ENCODE measurements around the gene CEACAM1. TPM values are rescaled to one million over a fixed set of nuclear protein-coding genes. Genes with fewer than 3 reads are reported as not detected.
A peak's percentile ranks its signal among the peaks of the same experiment; 100 is the strongest.

CEACAM1 gene
- total and polyA plus RNA-seq, 2 of the 13 experiments (the other 11 are each of a cell fraction or from before 2014, with no cell fraction given): 13.5 to 332 TPM

DNA sequence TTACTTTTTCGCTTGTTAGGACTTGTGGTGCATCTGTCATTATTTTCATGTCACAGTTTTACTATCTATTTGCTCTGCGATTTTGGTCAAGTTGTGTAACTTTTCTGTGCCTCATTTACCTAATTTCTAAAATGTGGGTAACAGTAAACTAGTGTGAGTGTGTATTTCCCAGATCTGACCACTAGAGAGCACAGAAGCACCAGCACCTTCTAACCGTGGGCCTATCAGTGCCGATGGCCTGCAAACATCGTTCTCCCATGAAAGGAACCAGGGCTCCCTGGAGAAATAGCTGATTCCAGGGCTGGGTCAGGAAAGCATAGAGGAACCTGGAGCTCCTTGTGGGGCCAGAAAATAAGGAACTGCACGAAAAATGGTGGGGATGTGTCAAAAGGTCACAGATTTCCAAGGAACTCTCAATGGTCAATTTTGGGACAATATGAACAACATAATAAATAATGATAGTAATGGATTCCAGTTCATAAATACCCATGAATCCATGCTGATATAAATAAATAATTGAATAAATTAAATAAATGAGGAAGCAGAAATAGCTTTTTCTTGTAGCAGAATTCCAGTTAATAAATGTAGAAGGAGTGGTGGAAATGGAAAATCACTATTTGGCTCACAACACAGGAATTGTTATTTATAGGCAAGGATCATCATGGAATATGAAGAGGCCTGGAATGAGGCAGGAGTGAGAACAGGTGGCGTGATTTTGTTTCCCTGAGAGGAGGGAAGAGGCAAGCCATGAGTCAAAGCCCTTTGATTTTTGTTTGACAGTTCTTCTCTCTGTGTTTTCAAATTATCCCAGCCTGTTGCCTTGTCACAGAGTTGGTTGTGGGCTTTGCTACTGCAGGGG lies 35.3 kb upstream of the CEACAM1 start:
- CTCF ChIA-PET (ENCODE audit: low intra/inter-chr PET ratio, low total read pairs): interaction anchor here (0.7 kb wide), 1 partner anchor 125 kb away, joined by 3 read pairs; no protein-coding TSS in a partner anchor
- FAIRE-seq: peak; percentile 88
- 3% methylated on average over 7 of the region's 7 CpGs for WGBS (ENCODE audit: low lambda C conversion rate)
- TF ChIP-seq TIGD3 (CRISPR knock-in tag; IDR thresholded peaks at IDR 0.05; ENCODE audit: borderline replicate concordance) (no peak), GATA4 (IDR thresholded peaks at IDR 0.05; ENCODE audit: borderline replicate concordance, low read depth) (no peak), CTCF (CRISPR knock-in tag; IDR thresholded peaks at IDR 0.05) (peak; percentile 77), SRSF4 (IDR thresholded peaks at IDR 0.05; ENCODE audit: low read depth, low read length, poor library complexity, severe bottlenecking) (no peak), FLYWCH1 (CRISPR knock-in tag; IDR thresholded peaks at IDR 0.05) (no peak), STAT5B (CRISPR knock-in tag; IDR thresholded peaks at IDR 0.05) (no peak), ZFX (CRISPR knock-in tag; IDR thresholded peaks at IDR 0.05; ENCODE audit: low read depth) (peak; percentile 48; the same call in 1 of the 2 replicates), SMC3 (IDR thresholded peaks at IDR 0.05; ENCODE audit: low read length) (peak; percentile 38; the same call in 1 of the 2 replicates), NKX3-1 (CRISPR knock-in tag; IDR thresholded peaks at IDR 0.05) (no peak), NFIB (CRISPR knock-in tag; IDR thresholded peaks at IDR 0.05; ENCODE audit: borderline replicate concordance) (no peak), ZNF232 (CRISPR knock-in tag; IDR thresholded peaks at IDR 0.05; ENCODE audit: borderline replicate concordance) (no peak), STAG1 (CRISPR knock-in tag; IDR thresholded peaks at IDR 0.05) (peak; percentile 60), ZBTB7A (CRISPR knock-in tag; IDR thresholded peaks at IDR 0.05) (no peak), CREB1 (IDR thresholded peaks at IDR 0.05) (no peak), CREB1 (CRISPR knock-in tag; IDR thresholded peaks at IDR 0.05) (no peak), ZNF530 (CRISPR knock-in tag; IDR thresholded peaks at IDR 0.05; ENCODE audit: low read depth) (no peak), ZNF572 (CRISPR knock-in tag; IDR thresholded peaks at IDR 0.05) (no peak), ZNF501 (CRISPR knock-in tag; IDR thresholded peaks at IDR 0.05) (no peak), CEBPB (IDR thresholded peaks at IDR 0.05; ENCODE audit: borderline replicate concordance, low read depth, low read length) (no peak)
- TF ChIP-seq, protein P1, sequence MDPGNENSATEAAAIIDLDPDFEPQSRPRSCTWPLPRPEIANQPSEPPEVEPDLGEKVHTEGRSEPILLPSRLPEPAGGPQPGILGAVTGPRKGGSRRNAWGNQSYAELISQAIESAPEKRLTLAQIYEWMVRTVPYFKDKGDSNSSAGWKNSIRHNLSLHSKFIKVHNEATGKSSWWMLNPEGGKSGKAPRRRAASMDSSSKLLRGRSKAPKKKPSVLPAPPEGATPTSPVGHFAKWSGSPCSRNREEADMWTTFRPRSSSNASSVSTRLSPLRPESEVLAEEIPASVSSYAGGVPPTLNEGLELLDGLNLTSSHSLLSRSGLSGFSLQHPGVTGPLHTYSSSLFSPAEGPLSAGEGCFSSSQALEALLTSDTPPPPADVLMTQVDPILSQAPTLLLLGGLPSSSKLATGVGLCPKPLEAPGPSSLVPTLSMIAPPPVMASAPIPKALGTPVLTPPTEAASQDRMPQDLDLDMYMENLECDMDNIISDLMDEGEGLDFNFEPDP (CRISPR knock-in tag; conservative IDR thresholded peaks at IDR 0.05): no peak

More for the DNA sequence above, 35.3 kb upstream of the CEACAM1 start:
- no peak overlapping the region for H3K4me3 ChIP-seq (replicated peaks in 1 of 3; ENCODE audit: insufficient read depth in 1 of 3, low read depth in 2 of 3, low read length in 3 of 3)
- BruUV-seq (replicated peaks): no TSS peak
- H3K4me2 ChIP-seq (ENCODE audit: low read depth, low read length): no peak overlapping the region
- POLR2A ChIA-PET: no interaction called here
- H3K79me2 ChIP-seq (ENCODE audit: insufficient read depth, low read length): no peaks in the 10 kb centered on the region
- H4K20me1 ChIP-seq (ENCODE audit: insufficient read depth, low read length): no peaks in the 10 kb centered on the region
- H3K27me3 ChIP-seq (ENCODE audit: control insufficient read depth in 1 of 2, insufficient read depth in 2 of 2, low read length in 2 of 2): peaks cover 2 to 18% of the 10 kb centered on the region in 2 experiments; a peak in 4 of 5 replicates
- ATAC-seq (peak; percentile 88), DNase-seq (ENCODE audit: low spot score) (peak; percentile 39)
- H3K27ac ChIP-seq (ENCODE audit: extremely low read length, insufficient read depth, low read length): no peak overlapping the region
- no peak overlapping the region for H3K9ac ChIP-seq (ENCODE audit: insufficient read depth, low read depth, low read length)
- H3K36me3 ChIP-seq (replicated peaks in 1 of 2; ENCODE audit: control insufficient read depth in 1 of 2, insufficient read depth in 2 of 2, low read length in 2 of 2): no peaks in the 10 kb centered on the region
- intact Hi-C loops (cut with micrococcal nuclease; ENCODE audit: unreplicated experiment): loop anchor here (1.0 kb wide), 1 partner anchor 33 kb away; no protein-coding TSS in a partner anchor
- in situ Hi-C loops (cut with HindIII; ENCODE audit: extremely low pct_ligation_motif_present, low pct_unique_long_range_greater_than_20kb): no loop called here
- H2AFZ ChIP-seq (ENCODE audit: low read length): no peak overlapping the region
- H3K4me1 ChIP-seq (ENCODE audit: insufficient read depth, low read length): peaks cover 38% of the 10 kb centered on the region
- no peaks in the 10 kb centered on the region for H3K9me3 ChIP-seq (ENCODE audit: low read length)

Measured in HepG2 (cell line).